Activated CD8-positive, alpha-beta T cell treated with anti-CD3 and anti-CD28 coated beads for 36 hours (primary cell): ENCODE results near the gene DNAH11. TPM values are rescaled to one million over a fixed set of nuclear protein-coding genes. Genes with fewer than 3 reads are reported as not detected.
"Not testable (repeated sequence)": the region's sequence is repeated elsewhere in the genome, so short reads cannot be mapped to it uniquely, and the experiment has no call there.

Source experiments
- ATAC-seq: fragments of 200-7000 bp; cut with Tn5 transposase; one replicate; pipeline ENCODE4 v1.10.0; 2021; ENCODE audit warnings: mild to moderate bottlenecking, moderate library complexity
- CTCF ChIA-PET: fragments of 350-600 bp; sonication (Branson Sonifier 250); formaldehyde crosslinking; loops from one replicate; lab custom pipeline; 2021; ENCODE audit warnings: antibody characterized with exemption; lab: Charles Lee
- POLR2A ChIA-PET: fragments of 350-600 bp; sonication (Branson Sonifier 250); formaldehyde crosslinking; loops from one replicate; lab custom pipeline; 2021; ENCODE audit warnings: antibody characterized with exemption; lab: Charles Lee
- DNase-seq: peaks from one replicate; pipeline ENCODE4 v3.0.0-alpha.2; 2020
- H3K27ac Mint-ChIP-seq: one replicate; pipeline ENCODE4 v1.8.0; 2021; ENCODE audit warnings: mild to moderate bottlenecking, mixed read lengths
- H3K27me3 Mint-ChIP-seq: one replicate; pipeline ENCODE4 v1.8.0; 2021; ENCODE audit warnings: mixed read lengths
- H3K36me3 Mint-ChIP-seq: one replicate; pipeline ENCODE4 v1.8.0; 2021; ENCODE audit warnings: low read depth, mixed read lengths
- H3K4me1 Mint-ChIP-seq: one replicate; pipeline ENCODE4 v1.8.0; 2021; ENCODE audit warnings: low read depth, mixed read lengths
- H3K4me3 Mint-ChIP-seq: one replicate; pipeline ENCODE4 v1.8.0; 2021; ENCODE audit warnings: mild to moderate bottlenecking, moderate library complexity, mixed read lengths
- H3K9me3 Mint-ChIP-seq: one replicate; pipeline ENCODE4 v1.8.0; 2021; ENCODE audit warnings: mixed read lengths
- CTCF ChIP-seq: fragments of 200-600 bp; IDR thresholded peaks from one replicate; pipeline ENCODE4 v1.8.0; 2022; ENCODE audit warnings: antibody characterized with exemption, mild to moderate bottlenecking
- intact Hi-C: fragments of 100-400 bp; cut with micrococcal nuclease; formaldehyde crosslinking; loops from one replicate; pipeline ENCODE4 v1.10.0; 2022
- total RNA-seq, 2 experiments: library from RNA; stranded (reverse); gene quantifications; one replicate each; pipeline ENCODE4 v1.2.3, GENCODE V29; 2021

Gene DNAH11
- total RNA-seq, 2 experiments from 2014 or later: 2.3 to 2.7 TPM

- TF ChIP-seq CTCF: no peak
- H3K9me3 Mint-ChIP-seq: no peaks in the 10 kb centered on the region
- ChIA-PET POLR2A (no interaction called here), CTCF (no interaction called here)
- ATAC-seq (no peak), DNase-seq (no peak)
- no peaks in the 10 kb centered on the region for H3K27me3 Mint-ChIP-seq
- peaks cover 22% of the 10 kb centered on the region for H3K36me3 Mint-ChIP-seq
- no peak overlapping the region for H3K4me3 Mint-ChIP-seq
- no peak overlapping the region for H3K27ac Mint-ChIP-seq
- H3K4me1 Mint-ChIP-seq: no peaks in the 10 kb centered on the region
- intact Hi-C loops: no loop called here
Measured at GRCh38 chr7:21922605-21923004, 379.8 kb downstream of the DNAH11 start.

- H3K27me3 Mint-ChIP-seq: no peaks in the 10 kb centered on the region
- ChIA-PET CTCF (interaction anchor here (1.3 kb wide), 1 partner anchor 22 kb away, joined by 3 read pairs; the partner anchor contains the start of gene CDCA7L), POLR2A (no interaction called here)
- TF ChIP-seq CTCF: no peak
- ATAC-seq: no peak
- H3K4me1 Mint-ChIP-seq: peaks cover 3% of the 10 kb centered on the region
- H3K36me3 Mint-ChIP-seq: peaks cover 27% of the 10 kb centered on the region
- no peaks in the 10 kb centered on the region for H3K9me3 Mint-ChIP-seq
- DNase-seq: no peak
- intact Hi-C loops: no loop called here
- no peak overlapping the region for H3K4me3 Mint-ChIP-seq
- no peak overlapping the region for H3K27ac Mint-ChIP-seq
Measured at GRCh38 chr7:21923658-21924057, 380.8 kb downstream of the DNAH11 start.

DNA sequence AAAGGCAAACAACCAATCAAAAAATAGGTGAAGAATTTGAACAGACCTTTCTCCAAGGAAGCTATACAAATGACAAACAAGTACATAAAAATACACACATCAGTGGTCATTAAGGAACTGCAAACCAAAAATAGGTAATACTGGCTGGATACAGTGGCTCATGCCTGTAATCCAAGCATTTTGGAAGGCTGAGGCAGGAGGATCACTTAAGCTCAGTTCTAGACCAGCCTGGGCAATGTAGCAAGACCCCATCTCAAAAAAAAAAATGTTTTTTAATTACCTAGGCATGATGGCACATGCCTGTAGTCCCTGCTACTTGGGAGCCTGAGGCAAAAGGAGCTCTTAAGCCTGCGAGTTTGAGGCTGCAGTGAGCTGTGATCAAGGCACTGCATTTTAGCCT is 383.6 kb downstream of the DNAH11 start:
- no peaks in the 10 kb centered on the region for H3K27me3 Mint-ChIP-seq
- no peak overlapping the region for H3K27ac Mint-ChIP-seq
- ChIA-PET CTCF (interaction anchor here (0.7 kb wide), 1 partner anchor 1196 kb away, joined by 3 read pairs; no protein-coding TSS in a partner anchor), POLR2A (no interaction called here)
- peaks cover 44% of the 10 kb centered on the region for H3K36me3 Mint-ChIP-seq
- DNase-seq (no peak), ATAC-seq (no peak)
- intact Hi-C loops: no loop called here
- no peak for TF ChIP-seq CTCF
- no peak overlapping the region for H3K4me3 Mint-ChIP-seq
- peaks cover 12% of the 10 kb centered on the region for H3K4me1 Mint-ChIP-seq
- peaks cover 13% of the 10 kb centered on the region for H3K9me3 Mint-ChIP-seq

DNA sequence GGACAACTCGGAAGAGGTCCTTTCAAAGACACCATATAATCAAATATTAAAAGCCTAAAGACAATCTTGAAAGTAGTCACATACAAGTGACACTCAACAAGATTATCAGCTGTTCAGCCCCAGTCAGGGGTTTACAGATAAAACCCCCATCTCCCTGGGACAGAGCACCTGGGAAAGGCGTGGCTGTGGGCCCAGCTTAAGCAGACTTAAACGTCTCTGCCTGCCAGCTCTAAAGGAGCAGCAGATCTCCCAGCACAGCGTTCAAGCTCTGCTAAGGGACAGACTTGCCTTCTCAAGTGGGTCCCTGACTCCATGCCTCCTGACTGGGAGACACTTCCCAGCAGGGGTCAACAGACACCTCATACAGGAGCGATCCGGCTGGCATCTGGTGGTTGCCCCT is 384.9 kb downstream of the DNAH11 start:
- Mint-ChIP-seq H3K27me3 (no peaks in the 10 kb centered on the region), H3K4me1 (peaks cover 12% of the 10 kb centered on the region), H3K36me3 (peaks cover 56% of the 10 kb centered on the region), H3K27ac (no peak overlapping the region), H3K4me3 (no peak overlapping the region), H3K9me3 (peaks cover 13% of the 10 kb centered on the region)
- ATAC-seq: no peak
- TF ChIP-seq CTCF: no peak
- ChIA-PET CTCF (no interaction called here), POLR2A (no interaction called here)
- DNase-seq: no peak
- intact Hi-C loops: no loop called here

DNA sequence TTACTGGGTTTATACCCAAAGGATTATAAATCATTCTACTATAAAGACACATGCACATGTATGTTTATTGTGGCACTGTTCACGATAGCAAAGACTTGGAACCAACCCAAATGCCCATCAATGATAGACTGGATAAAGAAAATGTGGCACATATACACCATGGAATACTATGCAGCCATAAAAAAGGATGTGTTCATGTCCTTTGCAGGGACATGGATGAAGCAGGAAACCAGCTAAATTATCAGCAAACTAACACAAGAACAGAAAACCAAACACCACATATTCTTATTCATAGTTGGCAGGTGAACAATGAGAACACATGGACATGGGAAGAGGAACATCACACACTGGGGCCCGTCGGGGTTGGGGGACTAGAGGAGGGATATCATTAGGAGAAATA is 390.5 kb downstream of the DNAH11 start:
- DNase-seq, ATAC-seq, H3K4me3 Mint-ChIP-seq, CTCF ChIA-PET, H3K27ac Mint-ChIP-seq, intact Hi-C loops, H3K27me3 Mint-ChIP-seq, POLR2A ChIA-PET: not testable (repeated sequence)
- H3K9me3 Mint-ChIP-seq: peaks cover 21% of the 10 kb centered on the region
- H3K4me1 Mint-ChIP-seq: peaks cover 44% of the 10 kb centered on the region
- peaks cover 83% of the 10 kb centered on the region for H3K36me3 Mint-ChIP-seq

DNA sequence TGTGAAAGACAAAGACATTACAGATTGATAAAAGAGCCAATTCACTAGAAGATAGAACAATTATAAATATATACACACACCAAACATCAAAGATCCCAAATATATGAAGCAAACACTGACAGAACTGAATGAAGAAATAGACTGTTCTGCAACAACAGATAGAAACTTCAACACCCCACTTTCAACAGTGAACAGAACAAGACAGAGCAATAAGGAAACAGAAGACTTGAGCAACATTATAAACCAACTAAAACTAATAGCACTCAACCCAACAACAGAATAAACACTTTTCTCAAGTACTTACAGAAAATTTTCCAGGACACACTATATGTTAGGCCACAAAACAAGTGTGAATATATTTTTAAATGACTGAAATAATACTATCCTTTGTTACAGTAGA is 392.0 kb downstream of the DNAH11 start:
- ATAC-seq (no peak), DNase-seq (no peak)
- CTCF ChIA-PET: no interaction called here
- H3K27ac Mint-ChIP-seq: no peak overlapping the region
- peaks cover 17% of the 10 kb centered on the region for H3K9me3 Mint-ChIP-seq
- peaks cover 84% of the 10 kb centered on the region for H3K36me3 Mint-ChIP-seq
- intact Hi-C loops: no loop called here
- POLR2A ChIA-PET: no interaction called here
- H3K4me1 Mint-ChIP-seq: peaks cover 49% of the 10 kb centered on the region
- no peak overlapping the region for H3K4me3 Mint-ChIP-seq
- TF ChIP-seq CTCF: no peak
- H3K27me3 Mint-ChIP-seq: no peaks in the 10 kb centered on the region
